Left forelimb (tissue), 1 donor: ENCODE measurements around the gene AGO3.

Source experiments
- DNase-seq: peaks from one replicate; pipeline ENCODE4 v3.0.0-alpha.2; 2018; ENCODE audit warnings: low spot score

Gene AGO3

GRCh38 chr1:36083635-36084496, 153.0 kb downstream of the AGO3 start, which contains the start of gene TEKT2:
TSS of gene TEKT2 (plus strand) at chr1:36084094. CDS start at chr1:36084922, 828 bp downstream.
- peak; percentile 87 for DNase-seq

- no peak for DNase-seq
Observed at GRCh38 chr1:36084497-36085115, 153.7 kb downstream of the AGO3 start.

GRCh38 chr1:36085126-36085525, 154.2 kb downstream of the AGO3 start:
- DNase-seq: no peak

GRCh38 chr1:36085686-36086526, 155.0 kb downstream of the AGO3 start:
- no peak for DNase-seq

- DNase-seq: no peak
Observed at GRCh38 chr1:36086529-36087232, 155.8 kb downstream of the AGO3 start.

- no peak for DNase-seq
Observed at GRCh38 chr1:36087233-36088123, 156.6 kb downstream of the AGO3 start.

- DNase-seq: no peak
Observed at GRCh38 chr1:36088265-36088576, 157.3 kb downstream of the AGO3 start.

- peak; percentile 95 for DNase-seq
Observed at GRCh38 chr1:36088577-36089392, 157.9 kb downstream of the AGO3 start, which contains the start of gene ADPRS. TSS of gene ADPRS (plus strand) at chr1:36088892. CDS start at chr1:36088905, 13 bp downstream.

- DNase-seq: no peak
Observed at GRCh38 chr1:36089393-36090121, 158.7 kb downstream of the AGO3 start.

GRCh38 chr1:36091141-36091540, 160.2 kb downstream of the AGO3 start:
- DNase-seq: no peak

- DNase-seq: peak; percentile 51
Observed at GRCh38 chr1:36091698-36092097, 160.8 kb downstream of the AGO3 start.

GRCh38 chr1:36092166-36092797, 161.4 kb downstream of the AGO3 start:
- DNase-seq: peak; percentile 45

- peak; percentile 47 for DNase-seq
Observed at GRCh38 chr1:36092798-36093185, 161.9 kb downstream of the AGO3 start.

GRCh38 chr1:36093226-36093625, 162.3 kb downstream of the AGO3 start:
- peak; percentile 40 for DNase-seq

GRCh38 chr1:36093929-36094328, 163.0 kb downstream of the AGO3 start:
- DNase-seq: no peak

GRCh38 chr1:36094621-36095061, 163.7 kb downstream of the AGO3 start:
- DNase-seq: no peak

GRCh38 chr1:36095760-36096405, 165.0 kb downstream of the AGO3 start:
- DNase-seq: no peak
